ENCODE results near the gene CPEB1.
"Not testable (repeated sequence)": the region's sequence is repeated elsewhere in the genome, so short reads cannot be mapped to it uniquely, and the experiment has no call there.

The CPEB1 gene

GRCh38 chr15:82513587-82513986 lies 133.6 kb downstream of the CPEB1 start:
- not testable (repeated sequence) for DNase-seq (ENCODE audit: low read depth in 2 of 2)

- not testable (repeated sequence) for DNase-seq (ENCODE audit: low read depth in 2 of 2)
Observed at GRCh38 chr15:82507693-82508092, 139.5 kb downstream of the CPEB1 start.

GRCh38 chr15:82507087-82507486 lies 140.1 kb downstream of the CPEB1 start:
- not testable (repeated sequence) for DNase-seq (ENCODE audit: low read depth in 2 of 2)

- not testable (repeated sequence) for DNase-seq (ENCODE audit: low read depth in 2 of 2)
Observed at GRCh38 chr15:82505842-82506241, 141.3 kb downstream of the CPEB1 start.

- DNase-seq (ENCODE audit: low read depth in 2 of 2), result not testable (repeated sequence)
Observed at GRCh38 chr15:82504074-82504473, 143.1 kb downstream of the CPEB1 start.

GRCh38 chr15:82502700-82503339 lies 144.3 kb downstream of the CPEB1 start:
- DNase-seq (ENCODE audit: low read depth in 2 of 2), result not testable (repeated sequence)

- DNase-seq (ENCODE audit: low read depth in 2 of 2), result not testable (repeated sequence)
Observed at GRCh38 chr15:82500772-82501171, 146.4 kb downstream of the CPEB1 start.

- DNase-seq (ENCODE audit: low read depth in 2 of 2), result not testable (repeated sequence)
Observed at GRCh38 chr15:82497978-82498377, 149.2 kb downstream of the CPEB1 start.

All from stimulated activated CD8-positive, alpha-beta memory T cell treated with anti-CD3 and anti-CD28 coated beads, Interleukin-2, amount 100 ng/mL, for 48 hours (primary cell).